ENCODE results near the gene RPS6KA2.

Gene RPS6KA2

GRCh38 chr6:166664135-166664534, 37.1 kb upstream of the RPS6KA2 start:
- Histone ChIP-seq H3K4me3 (ENCODE audit: low read depth, low read length) (no peak overlapping the region), H3K79me2 (ENCODE audit: control insufficient read depth, insufficient read depth, low read length, unreplicated experiment) (no peaks in the 10 kb centered on the region), H3K36me3 (ENCODE audit: insufficient read depth, low read length) (no peaks in the 10 kb centered on the region), H3K27me3 (ENCODE audit: insufficient read depth, low read length) (peaks cover 61% of the 10 kb centered on the region), H3K27ac (ENCODE audit: low read depth, low read length) (no peak overlapping the region), H2AFZ (ENCODE audit: low read length, unreplicated experiment) (no peak overlapping the region), H3K4me1 (ENCODE audit: control insufficient read depth, insufficient read depth, low read length, unreplicated experiment) (no peaks in the 10 kb centered on the region)

DNA sequence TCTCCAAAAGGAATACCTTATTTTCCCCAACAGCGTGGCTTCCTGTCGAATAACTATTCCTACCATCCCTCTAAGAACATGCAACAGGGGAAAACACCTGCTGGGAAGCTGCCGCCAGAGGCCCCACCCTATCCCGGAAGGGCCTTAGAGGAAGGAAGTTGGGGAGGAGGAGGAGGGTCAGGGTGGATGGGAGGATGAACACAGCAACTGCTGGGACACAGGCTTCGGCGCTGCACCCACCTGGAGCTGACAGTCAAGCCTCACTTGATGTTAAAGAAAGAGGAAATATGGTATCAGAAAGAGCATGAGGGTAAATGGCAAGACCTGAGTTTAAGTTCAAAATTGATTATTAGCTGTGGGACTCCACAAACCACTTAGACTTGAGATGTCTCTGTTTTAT, 36.5 kb upstream of the RPS6KA2 start:
- Histone ChIP-seq H3K27me3 (ENCODE audit: insufficient read depth, low read length) (peaks cover 60% of the 10 kb centered on the region), H3K79me2 (ENCODE audit: control insufficient read depth, insufficient read depth, low read length, unreplicated experiment) (no peaks in the 10 kb centered on the region), H2AFZ (ENCODE audit: low read length, unreplicated experiment) (no peak overlapping the region), H3K27ac (ENCODE audit: low read depth, low read length) (no peak overlapping the region), H3K4me1 (ENCODE audit: control insufficient read depth, insufficient read depth, low read length, unreplicated experiment) (no peaks in the 10 kb centered on the region), H3K4me3 (ENCODE audit: low read depth, low read length) (no peak overlapping the region), H3K36me3 (ENCODE audit: insufficient read depth, low read length) (no peaks in the 10 kb centered on the region)

DNA sequence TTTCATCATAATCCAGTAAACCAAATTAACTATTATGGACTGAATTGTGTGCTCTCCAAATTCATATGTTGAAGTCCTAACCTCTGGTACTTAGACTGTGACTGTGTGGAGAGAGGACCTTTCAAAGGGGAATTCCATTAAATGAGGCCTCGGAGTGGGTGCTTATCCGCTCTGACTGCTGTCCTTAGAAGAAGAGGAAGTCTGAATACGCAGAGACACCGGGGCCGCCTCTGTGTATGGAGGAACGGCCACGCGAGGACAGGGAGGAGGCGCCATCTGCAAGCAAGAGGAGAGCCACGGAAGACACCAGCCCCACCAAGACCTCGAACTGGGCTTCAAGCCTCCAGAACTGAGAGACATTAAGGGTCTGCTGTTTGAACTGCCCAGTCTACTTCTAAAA, 35.6 kb upstream of the RPS6KA2 start:
- no peak overlapping the region for H3K27ac ChIP-seq (ENCODE audit: low read depth, low read length)
- H3K4me1 ChIP-seq (ENCODE audit: control insufficient read depth, insufficient read depth, low read length, unreplicated experiment): no peaks in the 10 kb centered on the region
- H3K4me3 ChIP-seq (ENCODE audit: low read depth, low read length): no peak overlapping the region
- H2AFZ ChIP-seq (ENCODE audit: low read length, unreplicated experiment): no peak overlapping the region
- H3K27me3 ChIP-seq (ENCODE audit: insufficient read depth, low read length): peaks cover 54% of the 10 kb centered on the region
- H3K36me3 ChIP-seq (ENCODE audit: insufficient read depth, low read length): no peaks in the 10 kb centered on the region
- H3K79me2 ChIP-seq (ENCODE audit: control insufficient read depth, insufficient read depth, low read length, unreplicated experiment): no peaks in the 10 kb centered on the region

GRCh38 chr6:166661327-166662085, 34.5 kb upstream of the RPS6KA2 start:
- H3K27me3 ChIP-seq (ENCODE audit: insufficient read depth, low read length): peaks cover 47% of the 10 kb centered on the region
- H3K36me3 ChIP-seq (ENCODE audit: insufficient read depth, low read length): no peaks in the 10 kb centered on the region
- H3K4me3 ChIP-seq (ENCODE audit: low read depth, low read length): no peak overlapping the region
- H3K79me2 ChIP-seq (ENCODE audit: control insufficient read depth, insufficient read depth, low read length, unreplicated experiment): no peaks in the 10 kb centered on the region
- H3K4me1 ChIP-seq (ENCODE audit: control insufficient read depth, insufficient read depth, low read length, unreplicated experiment): no peaks in the 10 kb centered on the region
- H2AFZ ChIP-seq (ENCODE audit: low read length, unreplicated experiment): no peak overlapping the region
- H3K27ac ChIP-seq (ENCODE audit: low read depth, low read length): no peak overlapping the region

DNA sequence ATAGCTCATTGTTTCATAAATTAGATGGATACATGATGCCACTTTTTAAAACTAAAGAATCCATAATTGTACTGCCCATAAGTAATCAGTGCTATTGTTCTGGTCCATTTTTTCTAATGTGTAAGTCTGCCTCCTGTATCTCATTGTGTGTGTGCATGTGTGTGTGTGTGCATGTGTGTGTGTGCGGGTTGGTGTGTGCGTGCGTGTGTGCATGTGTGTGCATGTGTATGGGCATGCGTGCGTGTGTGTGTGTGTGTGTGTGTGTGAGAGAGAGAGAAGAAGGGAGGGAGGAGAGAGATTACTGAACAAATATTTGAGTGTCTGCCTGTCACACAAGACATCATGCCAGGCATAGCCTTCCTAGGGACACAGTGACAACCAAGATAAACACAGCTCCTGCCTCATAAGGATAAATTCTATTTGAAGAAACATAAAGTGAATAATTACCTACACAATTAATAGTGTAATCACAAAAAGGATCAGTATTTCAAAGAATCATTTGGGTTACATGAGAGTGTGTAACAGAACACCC, 33.2 kb upstream of the RPS6KA2 start:
- Histone ChIP-seq H3K27ac (ENCODE audit: low read depth, low read length) (no peak overlapping the region), H3K4me3 (ENCODE audit: low read depth, low read length) (no peak overlapping the region), H3K27me3 (ENCODE audit: insufficient read depth, low read length) (peaks cover 47% of the 10 kb centered on the region), H2AFZ (ENCODE audit: low read length, unreplicated experiment) (no peak overlapping the region), H3K79me2 (ENCODE audit: control insufficient read depth, insufficient read depth, low read length, unreplicated experiment) (no peaks in the 10 kb centered on the region), H3K36me3 (ENCODE audit: insufficient read depth, low read length) (no peaks in the 10 kb centered on the region), H3K4me1 (ENCODE audit: control insufficient read depth, insufficient read depth, low read length, unreplicated experiment) (no peaks in the 10 kb centered on the region)

DNA sequence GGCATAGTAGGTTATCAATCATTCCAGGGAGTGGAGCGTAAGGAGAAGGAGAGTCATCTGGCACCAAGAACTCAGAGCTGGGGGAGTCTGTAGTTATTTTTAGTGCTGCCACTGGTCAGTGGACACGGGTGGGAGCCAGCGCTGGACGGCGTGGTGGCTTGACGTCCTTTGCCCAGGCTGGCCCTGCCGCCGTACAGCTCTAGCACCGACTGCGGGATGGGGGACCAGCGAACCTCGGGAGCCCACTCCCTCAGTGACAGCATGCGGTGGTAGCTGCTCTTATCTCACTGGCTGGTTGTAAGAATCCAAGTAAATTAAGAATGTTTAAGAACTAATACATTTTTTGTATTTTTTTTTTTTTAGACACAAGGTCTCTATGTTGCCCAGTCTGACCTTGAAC, 32.5 kb upstream of the RPS6KA2 start:
- Histone ChIP-seq H3K27ac (ENCODE audit: low read depth, low read length) (no peak overlapping the region), H3K27me3 (ENCODE audit: insufficient read depth, low read length) (peaks cover 49% of the 10 kb centered on the region), H3K4me1 (ENCODE audit: control insufficient read depth, insufficient read depth, low read length, unreplicated experiment) (no peaks in the 10 kb centered on the region), H3K4me3 (ENCODE audit: low read depth, low read length) (no peak overlapping the region), H3K36me3 (ENCODE audit: insufficient read depth, low read length) (no peaks in the 10 kb centered on the region), H3K79me2 (ENCODE audit: control insufficient read depth, insufficient read depth, low read length, unreplicated experiment) (no peaks in the 10 kb centered on the region), H2AFZ (ENCODE audit: low read length, unreplicated experiment) (no peak overlapping the region)

GRCh38 chr6:166658792-166659150, 31.7 kb upstream of the RPS6KA2 start:
- Histone ChIP-seq H2AFZ (ENCODE audit: low read length, unreplicated experiment) (no peak overlapping the region), H3K36me3 (ENCODE audit: insufficient read depth, low read length) (no peaks in the 10 kb centered on the region), H3K4me1 (ENCODE audit: control insufficient read depth, insufficient read depth, low read length, unreplicated experiment) (no peaks in the 10 kb centered on the region), H3K27me3 (ENCODE audit: insufficient read depth, low read length) (peaks cover 50% of the 10 kb centered on the region), H3K79me2 (ENCODE audit: control insufficient read depth, insufficient read depth, low read length, unreplicated experiment) (no peaks in the 10 kb centered on the region), H3K27ac (ENCODE audit: low read depth, low read length) (no peak overlapping the region), H3K4me3 (ENCODE audit: low read depth, low read length) (no peak overlapping the region)

DNA sequence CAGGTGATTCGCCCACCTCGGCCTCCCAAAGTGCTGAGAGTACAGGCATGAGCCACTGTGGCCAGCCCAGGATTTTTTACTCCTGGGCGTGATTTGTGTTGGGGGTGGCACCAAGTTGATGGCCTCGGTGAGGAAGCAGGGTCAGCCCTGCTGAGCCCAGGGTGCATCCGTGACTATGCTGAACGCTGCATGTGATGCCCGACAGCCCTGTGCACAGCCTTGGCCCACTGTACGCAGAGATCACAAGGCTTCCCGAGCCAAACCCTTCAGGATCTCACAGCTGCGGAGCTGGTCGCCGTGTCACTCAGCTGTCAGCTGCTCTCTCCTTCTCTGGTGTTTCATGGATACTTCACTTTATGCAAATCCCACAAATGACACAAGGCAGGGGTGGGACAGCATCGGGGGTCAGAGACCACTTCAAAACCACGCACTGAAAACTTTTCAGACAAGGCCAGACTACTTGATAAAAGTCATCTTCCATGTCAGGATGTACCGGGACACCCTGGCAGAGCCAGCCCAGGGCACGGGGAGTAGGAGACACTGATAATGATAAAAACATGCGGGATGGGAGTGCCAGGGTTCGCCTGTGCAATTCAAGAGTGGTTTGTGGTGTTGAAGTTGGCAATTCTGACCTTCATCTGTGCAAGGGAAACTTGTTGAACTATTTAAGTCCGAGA, 31.2 kb upstream of the RPS6KA2 start:
- H3K4me1 ChIP-seq (ENCODE audit: control insufficient read depth, insufficient read depth, low read length, unreplicated experiment): no peaks in the 10 kb centered on the region
- no peaks in the 10 kb centered on the region for H3K79me2 ChIP-seq (ENCODE audit: control insufficient read depth, insufficient read depth, low read length, unreplicated experiment)
- H2AFZ ChIP-seq (ENCODE audit: low read length, unreplicated experiment): no peak overlapping the region
- peaks cover 50% of the 10 kb centered on the region for H3K27me3 ChIP-seq (ENCODE audit: insufficient read depth, low read length)
- no peak overlapping the region for H3K27ac ChIP-seq (ENCODE audit: low read depth, low read length)
- no peaks in the 10 kb centered on the region for H3K36me3 ChIP-seq (ENCODE audit: insufficient read depth, low read length)
- no peak overlapping the region for H3K4me3 ChIP-seq (ENCODE audit: low read depth, low read length)

- H3K4me1 ChIP-seq (ENCODE audit: control insufficient read depth, insufficient read depth, low read length, unreplicated experiment): no peaks in the 10 kb centered on the region
- H3K27me3 ChIP-seq (ENCODE audit: insufficient read depth, low read length): peaks cover 44% of the 10 kb centered on the region
- H3K27ac ChIP-seq (ENCODE audit: low read depth, low read length): no peak overlapping the region
- H3K36me3 ChIP-seq (ENCODE audit: insufficient read depth, low read length): no peaks in the 10 kb centered on the region
- no peak overlapping the region for H3K4me3 ChIP-seq (ENCODE audit: low read depth, low read length)
- no peak overlapping the region for H2AFZ ChIP-seq (ENCODE audit: low read length, unreplicated experiment)
- no peaks in the 10 kb centered on the region for H3K79me2 ChIP-seq (ENCODE audit: control insufficient read depth, insufficient read depth, low read length, unreplicated experiment)
Observed at GRCh38 chr6:166657531-166657930, 30.5 kb upstream of the RPS6KA2 start.

DNA sequence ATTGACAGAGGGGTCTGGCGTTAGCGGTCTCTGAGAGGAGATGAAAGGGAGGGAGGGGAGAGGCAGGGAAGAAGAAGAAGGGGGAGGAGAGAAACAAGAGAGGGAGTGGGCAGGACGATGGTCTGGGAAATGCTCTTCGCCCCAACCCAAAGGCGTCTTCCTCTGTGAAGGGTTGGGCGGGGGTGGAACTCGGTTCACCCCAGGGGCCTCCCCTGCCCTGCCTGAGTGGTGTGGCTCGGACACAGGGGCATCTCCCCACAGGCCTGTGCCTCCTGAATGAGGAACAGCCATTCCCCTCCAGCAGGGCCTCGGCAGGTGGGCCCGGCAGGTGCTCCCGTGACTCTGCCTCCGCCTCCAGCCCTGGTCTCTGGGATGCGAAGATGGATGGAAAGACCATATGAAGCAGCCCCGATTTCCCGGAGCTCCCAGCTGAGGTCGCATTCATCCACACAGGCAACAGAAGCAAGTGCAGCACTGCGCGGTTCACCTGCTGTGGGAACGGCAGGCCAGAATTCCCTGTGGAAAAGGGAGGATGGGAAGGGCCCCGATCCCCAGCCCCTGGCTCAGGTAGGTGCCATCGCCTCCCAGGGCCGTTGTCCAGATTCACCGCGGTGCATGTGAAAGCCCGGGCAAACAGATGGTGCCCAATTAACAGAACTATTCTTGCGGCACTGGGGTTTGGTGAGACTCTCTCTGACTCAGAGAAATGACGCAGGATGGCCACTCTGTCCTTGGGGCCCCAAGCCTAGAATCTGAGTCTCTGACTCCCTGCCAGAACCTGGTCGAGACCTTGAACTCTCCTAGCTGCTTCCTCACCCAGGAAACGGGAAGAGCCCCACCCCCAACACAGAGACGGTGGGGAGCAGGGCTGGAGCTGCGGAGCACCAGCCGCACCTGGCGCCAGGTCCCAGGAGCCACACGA, 29.4 kb upstream of the RPS6KA2 start:
- peak overlapping the region; percentile 25 for H3K4me3 ChIP-seq (ENCODE audit: low read depth, low read length)
- no peak overlapping the region for H2AFZ ChIP-seq (ENCODE audit: low read length, unreplicated experiment)

More for the DNA sequence above, 29.4 kb upstream of the RPS6KA2 start:
- peaks cover 50% of the 10 kb centered on the region for H3K27me3 ChIP-seq (ENCODE audit: insufficient read depth, low read length)
- no peaks in the 10 kb centered on the region for H3K79me2 ChIP-seq (ENCODE audit: control insufficient read depth, insufficient read depth, low read length, unreplicated experiment)
- H3K4me1 ChIP-seq (ENCODE audit: control insufficient read depth, insufficient read depth, low read length, unreplicated experiment): no peaks in the 10 kb centered on the region
- H3K36me3 ChIP-seq (ENCODE audit: insufficient read depth, low read length): no peaks in the 10 kb centered on the region
- no peak overlapping the region for H3K27ac ChIP-seq (ENCODE audit: low read depth, low read length)

All from ACC112 (cell line).